NCI-H460 (cell line): Measurements from ENCODE around the gene RAD51B. TPM values are rescaled to one million over a fixed set of nuclear protein-coding genes. Genes with fewer than 3 reads are reported as not detected.

Experiments used
- DNase-seq: peaks from one replicate; pipeline ENCODE4 v3.0.0-alpha.2; 2016; ENCODE audit warnings: low read depth; ENCODE audit errors: extremely low read depth
- total RNA-seq: library from RNA; depleted of rRNA; stranded (reverse); fragments of >200 nt; shearing (Covaris generic); gene quantifications from 2 replicates; pipeline ENCODE4 v1.2.3, GENCODE V29; 2014

The RAD51B gene
- total RNA-seq, 1 experiment from 2014 or later, result 13.4 TPM

DNA sequence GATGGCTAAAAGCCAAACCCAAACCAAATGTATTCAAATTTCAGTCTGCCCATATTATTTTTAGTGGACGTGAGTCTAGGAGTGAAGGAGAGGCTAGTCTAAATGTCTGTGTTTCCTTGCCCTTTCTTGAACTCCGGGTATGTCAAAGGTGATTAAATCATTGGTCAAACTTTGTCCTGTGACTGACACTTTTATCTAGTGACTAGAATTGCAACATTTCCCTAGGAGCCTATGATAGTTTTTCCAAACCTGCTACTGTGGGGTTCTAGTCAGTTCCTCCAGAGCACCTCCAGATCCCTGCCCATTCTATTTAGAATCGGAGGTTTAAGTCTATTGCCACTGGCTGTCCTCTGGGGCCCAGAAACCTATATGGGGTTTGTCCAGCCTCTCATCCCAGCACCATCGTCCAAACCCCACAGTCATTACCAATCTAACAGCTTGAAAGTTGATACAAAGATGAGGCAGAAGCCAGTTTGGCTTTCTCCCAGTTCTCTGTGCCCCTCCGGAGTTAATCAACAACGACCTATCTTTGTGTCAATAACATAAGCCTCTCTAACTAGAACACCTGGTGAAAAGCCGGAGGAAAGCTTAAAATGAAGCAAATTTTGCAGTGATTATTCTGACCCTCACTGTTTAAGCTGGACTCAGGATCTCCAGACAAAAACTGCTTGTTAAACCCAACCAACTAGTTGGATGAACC is 666.6 kb downstream of the RAD51B start:
- no peak for DNase-seq

DNA sequence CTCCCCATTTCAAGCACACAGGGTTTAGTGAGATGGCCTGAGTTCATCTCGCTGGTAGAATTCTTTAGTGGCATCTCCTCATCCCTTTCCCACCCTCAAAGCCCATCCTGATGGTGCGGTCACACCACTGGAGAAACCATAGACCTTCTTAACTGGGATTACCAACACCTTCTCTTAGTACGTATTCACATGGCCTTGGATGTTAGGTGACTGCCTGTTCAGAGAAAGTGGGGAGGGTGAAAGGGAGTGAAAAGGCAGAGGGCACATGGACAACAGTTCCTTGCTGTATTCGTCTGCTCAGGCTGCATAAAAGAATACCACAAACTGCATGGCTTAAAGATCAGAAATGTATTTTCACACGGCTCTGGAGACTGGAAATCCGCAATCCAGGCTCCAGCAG is 667.2 kb downstream of the RAD51B start:
- DNase-seq, result no peak

DNA sequence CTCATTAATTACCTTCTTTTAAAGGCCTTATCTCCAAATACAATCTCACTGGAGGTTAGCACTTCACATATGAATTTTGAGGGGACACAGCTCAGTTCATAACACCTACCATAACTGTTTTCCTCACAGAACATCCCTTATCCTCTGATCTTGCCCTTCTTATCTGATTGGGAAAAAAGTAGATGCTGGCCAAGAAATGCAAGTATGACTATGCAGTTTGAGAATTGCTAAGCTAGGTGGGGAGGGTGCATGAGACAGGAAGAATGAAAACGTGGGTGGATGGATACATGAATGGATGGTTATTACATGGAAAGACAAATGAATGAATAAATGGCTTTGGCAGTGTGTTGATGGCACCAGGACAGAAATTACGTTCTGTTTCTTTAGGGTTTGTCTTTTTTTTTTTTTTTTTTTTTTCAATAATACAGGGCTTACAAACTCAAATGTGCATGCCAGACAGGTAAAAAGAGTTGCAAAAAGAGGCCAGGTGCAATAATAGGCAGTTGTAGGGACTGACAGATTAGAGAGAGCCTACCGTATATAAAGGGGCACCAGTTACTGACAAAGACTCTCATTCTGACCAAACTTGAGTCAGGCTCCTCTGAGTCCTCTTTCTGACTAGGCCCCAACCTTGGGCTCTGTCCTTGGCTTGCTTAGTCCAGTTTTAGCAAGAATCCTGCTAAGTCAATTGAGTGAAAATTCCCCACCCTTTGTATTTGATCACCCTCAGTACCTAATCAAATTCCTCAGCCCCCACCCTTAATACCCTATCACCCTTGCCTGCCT is 668.4 kb downstream of the RAD51B start:
- DNase-seq, result no peak

DNA sequence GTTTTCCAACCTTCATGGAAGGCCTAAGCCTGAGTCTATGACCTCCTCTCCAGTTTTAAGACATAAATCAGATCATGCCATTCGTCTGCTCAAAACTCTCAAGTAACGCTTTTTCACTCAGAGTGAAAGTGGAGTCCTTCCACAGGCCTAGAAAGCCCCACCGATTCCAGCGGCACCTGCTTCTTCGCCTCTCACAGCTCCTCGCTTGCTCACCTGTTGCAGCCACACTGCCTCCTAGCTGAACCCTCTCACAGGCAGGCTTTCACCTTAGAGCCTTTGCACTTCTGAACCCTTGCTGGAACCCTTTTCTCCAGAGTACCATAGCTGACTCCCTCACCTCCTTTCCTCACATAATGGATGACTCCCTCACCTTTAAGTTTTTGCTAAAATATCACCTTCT is 672.2 kb downstream of the RAD51B start:
- no peak for DNase-seq

DNA sequence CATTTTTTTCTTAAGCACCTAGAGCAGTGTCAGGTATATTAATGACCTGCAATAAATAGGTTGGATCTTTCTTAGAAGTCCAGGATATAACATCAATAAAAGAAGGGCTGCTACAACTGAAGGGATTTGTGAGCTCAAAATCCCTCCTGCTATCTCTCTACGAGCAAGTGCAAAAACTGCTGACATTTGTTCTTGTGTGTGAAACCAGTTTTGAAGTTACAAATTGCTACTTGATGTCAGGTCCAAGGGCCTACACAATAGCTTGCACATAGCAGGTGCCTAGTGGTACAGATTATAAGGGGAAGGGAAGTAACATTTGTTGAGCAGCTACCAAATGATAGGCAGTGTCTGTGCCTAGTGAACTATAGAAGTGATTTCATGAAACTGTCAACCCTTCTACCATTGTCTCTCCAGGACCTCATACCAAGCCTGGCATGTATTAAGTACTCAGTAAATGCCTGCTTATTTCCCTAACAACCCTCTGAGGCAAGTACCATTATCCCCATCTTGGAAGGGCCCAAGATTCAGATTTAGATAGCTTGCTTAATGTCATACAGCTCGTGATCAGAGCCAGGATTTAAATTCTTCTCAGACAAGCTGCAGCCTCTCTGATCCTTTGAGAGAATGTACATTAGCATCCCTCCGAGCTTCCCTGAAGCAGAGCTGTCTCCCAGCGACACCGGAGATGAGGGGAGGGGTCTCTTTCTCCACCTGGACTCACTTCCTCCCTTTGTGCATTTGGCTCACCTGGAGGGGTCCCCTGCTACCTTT is 673.0 kb downstream of the RAD51B start:
- DNase-seq, result no peak

DNA sequence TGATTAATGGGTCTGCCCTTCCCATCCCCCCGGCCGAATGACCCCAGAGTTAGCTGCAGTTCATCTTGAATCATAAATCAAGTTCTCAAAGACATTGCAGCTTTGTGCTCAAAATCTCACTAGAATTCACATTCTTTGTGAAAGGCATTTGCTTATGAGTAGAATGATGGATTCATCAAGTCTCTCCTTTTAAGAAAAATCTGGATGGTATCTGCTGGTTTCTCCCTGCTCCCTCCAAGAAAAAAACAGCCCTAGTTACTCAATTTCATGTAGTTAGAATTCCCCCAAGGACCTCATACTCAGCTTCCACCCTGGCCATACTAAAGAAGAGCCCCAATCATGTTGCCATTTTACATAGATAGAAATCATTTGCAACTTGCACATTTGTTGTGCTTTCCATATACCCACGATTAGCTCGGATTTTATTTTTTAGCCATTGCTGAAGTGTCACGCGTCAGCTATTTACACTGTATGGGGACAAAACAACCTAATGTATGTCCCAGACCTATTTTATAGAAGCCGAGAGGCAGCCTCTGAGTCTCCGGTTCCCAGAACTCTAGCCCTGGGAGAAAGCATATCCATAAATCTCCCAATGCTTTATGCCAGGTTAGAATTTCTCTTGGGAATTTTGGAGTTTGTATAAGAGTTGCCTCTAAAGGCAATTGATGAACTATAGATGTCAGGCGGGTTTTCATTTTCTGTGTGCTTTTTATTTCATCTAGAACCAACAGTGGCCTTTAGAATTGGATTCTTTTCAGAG is 673.8 kb downstream of the RAD51B start:
- no peak for DNase-seq

DNA sequence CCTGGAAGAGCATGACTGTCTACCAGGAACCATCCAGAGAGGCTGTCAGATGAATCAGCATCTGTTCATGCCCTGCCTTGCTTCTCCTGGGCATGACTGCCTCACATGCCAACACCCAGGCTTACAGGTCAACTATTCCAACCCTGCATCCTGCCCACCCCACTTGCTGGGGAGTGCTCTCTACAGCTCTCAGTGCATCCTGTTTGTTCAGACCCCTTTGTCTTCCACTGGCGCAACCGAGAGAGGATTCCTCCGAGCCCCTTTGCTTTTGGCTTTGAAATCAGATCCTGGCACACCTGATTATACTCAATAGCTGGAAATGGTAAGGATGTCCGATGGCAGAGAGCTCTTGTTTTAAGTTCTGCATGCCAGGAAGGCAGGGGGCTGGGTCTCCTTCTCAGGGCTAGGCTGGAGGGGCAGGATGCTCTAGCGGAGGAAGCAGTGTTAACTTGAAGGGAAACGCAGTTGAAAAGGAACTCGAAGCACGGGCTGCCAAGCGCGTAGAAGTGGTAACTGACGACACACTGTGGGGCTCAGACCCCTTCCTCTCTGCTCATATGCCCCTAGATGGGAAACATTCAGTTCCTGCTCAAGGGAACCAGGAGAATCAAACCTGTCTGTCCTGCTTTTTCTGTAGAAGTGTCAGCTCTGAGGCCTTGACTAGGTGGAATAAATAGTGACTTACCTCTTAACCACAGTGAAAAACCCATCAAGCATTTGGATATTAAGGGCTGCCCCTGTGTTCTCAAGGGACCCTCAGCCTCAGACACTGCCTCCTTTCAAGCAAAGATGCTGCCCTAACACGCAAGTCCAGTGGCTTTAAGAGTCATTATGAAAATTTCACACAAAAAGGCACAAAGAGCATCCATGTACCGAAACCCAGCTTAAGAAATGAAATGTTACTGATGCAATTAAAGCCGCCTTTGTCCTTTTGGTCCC is 675.8 kb downstream of the RAD51B start:
- no peak for DNase-seq

DNA sequence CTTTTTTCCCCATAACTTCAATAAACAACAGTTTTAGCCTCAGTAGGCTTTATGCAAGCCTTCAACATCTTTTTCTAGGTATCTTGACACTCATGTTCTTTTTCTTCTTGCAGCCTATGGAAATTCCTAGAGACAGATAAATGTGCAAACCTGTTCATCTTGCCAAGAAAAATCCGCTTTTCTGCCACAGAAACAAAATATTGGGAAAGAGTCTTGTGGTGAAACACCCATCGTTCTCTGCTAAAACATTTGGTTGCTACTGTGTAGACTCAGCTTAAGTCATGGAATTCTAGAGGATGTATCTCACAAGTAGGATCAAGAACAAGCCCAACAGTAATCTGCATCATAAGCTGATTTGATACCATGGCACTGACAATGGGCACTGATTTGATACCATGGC is 677.4 kb downstream of the RAD51B start:
- no peak for DNase-seq

DNA sequence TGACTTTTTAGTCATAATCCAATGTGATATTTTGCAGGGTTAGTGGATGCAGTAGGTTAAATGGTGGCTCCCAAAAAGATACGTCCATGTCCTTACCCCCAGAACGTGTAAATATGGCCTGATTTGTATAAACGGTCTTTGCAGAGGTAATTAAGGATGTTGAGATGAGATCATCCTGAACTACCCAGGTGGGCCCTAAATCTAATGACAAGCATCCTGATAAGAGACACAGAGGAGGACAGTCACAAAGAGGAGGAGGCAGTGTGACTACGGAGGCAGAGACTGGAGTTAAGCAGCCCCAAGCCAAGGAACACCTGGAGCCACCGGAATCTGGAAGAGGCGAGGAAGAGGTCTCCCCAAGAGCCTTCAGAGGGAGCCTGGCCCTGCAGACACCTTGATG is 679.9 kb downstream of the RAD51B start:
- no peak for DNase-seq

DNA sequence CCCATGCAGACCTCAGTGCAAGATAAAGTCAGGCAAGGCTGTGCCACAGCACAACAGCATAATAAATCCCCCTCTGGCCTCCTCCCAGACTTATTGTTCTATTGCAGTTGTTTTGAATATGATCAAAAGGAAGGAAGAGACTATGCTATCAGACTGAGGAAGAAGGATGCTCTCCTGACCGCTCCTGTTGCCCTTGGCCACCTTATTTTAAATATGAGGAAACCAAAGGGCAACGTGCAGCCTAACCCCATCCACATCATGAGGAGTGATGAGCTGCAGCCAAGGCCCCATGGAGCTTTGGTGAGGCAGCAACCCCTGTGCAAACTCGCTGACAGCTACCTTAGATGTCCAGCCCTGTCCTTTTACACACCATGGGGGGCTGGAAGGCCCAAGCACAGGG is 681.6 kb downstream of the RAD51B start:
- DNase-seq, result no peak

DNA sequence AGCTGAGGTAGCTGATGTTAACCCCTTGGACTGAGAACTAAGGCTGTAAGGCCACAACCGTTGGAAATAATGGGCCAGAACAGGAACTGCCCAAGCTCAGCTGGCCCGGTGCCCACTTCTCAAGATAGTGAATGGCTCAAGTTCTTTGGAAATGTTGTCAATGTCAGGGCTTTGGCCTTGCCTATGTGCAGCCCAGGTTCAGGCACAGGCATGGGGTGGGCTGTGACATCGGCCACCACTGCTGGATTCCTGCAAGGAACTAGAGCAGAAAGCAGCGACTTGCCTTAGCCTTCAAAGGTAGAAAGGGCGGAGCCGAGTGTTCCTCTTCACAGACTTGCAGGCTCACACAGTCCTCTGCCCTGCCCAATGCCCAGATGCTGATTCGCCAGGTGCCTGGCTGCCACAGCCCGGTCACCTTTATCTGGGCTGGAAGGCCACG is 682.1 kb downstream of the RAD51B start:
- no peak for DNase-seq

DNA sequence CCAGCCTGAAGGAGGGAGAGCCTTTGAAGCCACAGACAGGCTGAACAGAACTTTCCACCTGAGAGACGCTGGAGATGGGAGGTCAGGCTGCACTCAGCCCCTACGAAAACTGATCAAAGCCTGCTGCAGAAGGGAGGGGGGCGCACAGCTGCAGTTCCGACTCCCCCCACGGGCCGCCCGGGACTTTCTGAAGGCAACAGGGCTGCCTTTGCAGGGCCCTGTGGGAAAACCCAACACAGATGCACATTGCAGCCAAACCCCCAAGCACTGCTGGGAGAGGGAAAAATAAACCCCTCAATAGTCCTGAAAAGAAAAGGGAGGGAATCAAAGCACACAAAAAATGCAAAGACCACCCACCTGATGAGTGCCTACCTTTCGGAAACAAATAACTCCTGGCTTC is 682.7 kb downstream of the RAD51B start:
- no peak for DNase-seq

DNA sequence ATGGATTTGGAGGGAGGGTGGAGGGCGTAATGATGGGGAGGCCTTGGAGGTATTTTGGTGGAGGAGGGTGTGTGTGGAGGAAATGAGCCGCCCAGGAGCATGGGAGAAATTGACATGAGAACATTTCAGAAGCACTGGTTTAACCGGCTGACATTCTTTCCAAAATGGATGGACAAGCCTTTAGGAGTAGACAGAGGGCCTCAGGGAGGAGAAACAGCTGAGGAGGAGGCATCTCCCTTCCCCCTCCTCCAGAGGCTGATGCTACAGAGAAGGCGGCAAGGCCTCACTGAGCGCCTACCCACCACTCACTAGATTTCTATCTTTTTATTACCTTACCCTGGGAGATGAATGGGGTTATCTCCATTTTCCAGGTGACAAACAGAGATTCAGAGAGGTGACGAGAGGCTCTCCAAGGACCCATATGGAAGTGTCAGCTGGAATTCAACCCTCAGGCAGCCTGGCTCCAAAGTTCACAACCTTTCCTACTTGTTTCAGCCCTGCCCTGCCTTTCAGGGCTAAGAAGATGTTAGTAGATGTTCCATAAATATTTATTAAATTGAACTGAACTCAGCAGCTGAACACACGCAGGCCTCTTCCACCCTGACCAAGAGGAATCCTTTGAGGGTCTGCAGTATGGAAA is 683.7 kb downstream of the RAD51B start:
- no peak for DNase-seq

DNA sequence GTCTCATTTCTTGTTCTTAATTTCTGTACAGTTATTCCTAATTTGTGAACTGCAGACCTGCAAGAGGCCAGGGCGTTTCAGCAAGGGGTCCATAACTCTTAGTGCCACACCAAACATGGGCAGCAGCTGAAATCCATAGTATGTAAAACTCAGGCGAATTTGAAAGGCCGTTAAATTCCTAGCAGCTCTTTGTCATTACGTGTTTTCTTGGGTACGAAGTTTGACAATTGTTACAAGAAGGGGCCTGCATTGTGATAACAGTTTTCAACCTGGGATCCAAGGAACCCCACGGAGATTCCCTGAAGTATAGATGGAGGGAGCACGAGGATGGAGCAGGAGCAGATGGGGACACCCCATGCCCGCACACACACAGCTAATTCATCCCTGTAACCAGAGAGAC is 685.3 kb downstream of the RAD51B start:
- no peak for DNase-seq

DNA sequence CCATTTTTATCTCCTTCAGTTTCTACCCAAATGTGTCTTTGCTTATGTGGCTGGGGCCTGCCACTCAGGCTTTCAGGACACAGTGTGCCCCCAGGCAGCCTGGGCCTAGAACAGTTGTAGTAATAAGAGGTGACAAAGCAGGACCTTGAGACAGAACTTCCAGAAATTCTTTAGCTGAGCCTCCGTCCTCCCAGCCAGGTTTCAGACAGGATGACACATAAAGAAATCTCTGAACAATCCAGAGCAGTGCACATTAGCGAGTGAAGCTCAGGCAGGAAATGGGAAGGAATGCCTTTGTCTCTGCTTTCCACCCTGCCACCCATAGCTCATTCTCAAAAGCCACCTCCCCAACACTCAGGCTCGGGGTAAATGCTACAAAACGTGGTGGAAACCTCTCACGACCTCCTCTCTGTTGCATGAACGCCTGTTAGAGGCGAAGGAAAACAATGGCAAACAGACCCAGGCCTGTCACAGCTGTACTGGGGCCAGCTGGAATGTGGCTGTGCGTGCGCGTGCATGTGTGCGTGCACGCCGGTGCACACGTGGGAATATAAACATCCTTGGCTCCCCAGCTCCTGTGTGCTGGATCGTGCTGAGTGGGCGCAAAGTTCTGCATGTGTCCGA is 686.6 kb downstream of the RAD51B start:
- DNase-seq, result no peak

DNA sequence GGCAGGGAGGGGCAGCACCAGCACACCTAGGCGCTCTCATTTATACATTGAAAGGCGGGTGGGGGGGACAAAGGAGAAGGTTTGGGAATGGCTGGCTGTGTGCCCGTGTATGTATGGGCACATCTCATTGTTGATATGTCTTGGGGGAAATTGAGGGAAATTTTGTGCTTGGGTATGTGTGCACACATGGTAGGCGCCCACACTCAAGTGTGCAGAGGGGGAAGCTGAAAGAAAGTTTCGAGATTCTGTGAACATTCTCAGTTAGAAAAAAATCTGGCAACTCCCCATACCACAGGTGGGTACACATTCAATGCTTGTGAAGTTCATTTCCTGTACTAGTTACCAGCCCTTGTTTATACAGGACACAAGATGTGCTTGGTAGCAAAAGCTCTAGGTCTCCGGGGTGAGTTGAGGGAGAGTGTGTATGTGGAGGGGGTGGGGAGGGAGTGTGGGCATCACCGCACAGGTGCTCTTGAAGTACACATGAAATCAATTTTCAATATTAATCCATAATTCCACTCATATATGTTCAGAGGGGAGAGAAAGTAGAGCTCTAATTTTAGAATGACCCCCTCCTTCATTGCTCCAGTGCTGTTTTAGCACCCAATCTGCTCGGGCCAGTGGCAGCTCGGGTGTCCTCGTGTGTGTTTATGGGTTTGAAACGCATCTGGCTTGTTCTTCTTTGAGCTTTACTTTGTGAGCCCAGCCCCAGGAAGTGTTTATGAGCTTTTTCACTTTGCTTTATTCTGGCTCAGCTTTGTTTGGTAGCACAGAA is 687.3 kb downstream of the RAD51B start:
- DNase-seq, result no peak

DNA sequence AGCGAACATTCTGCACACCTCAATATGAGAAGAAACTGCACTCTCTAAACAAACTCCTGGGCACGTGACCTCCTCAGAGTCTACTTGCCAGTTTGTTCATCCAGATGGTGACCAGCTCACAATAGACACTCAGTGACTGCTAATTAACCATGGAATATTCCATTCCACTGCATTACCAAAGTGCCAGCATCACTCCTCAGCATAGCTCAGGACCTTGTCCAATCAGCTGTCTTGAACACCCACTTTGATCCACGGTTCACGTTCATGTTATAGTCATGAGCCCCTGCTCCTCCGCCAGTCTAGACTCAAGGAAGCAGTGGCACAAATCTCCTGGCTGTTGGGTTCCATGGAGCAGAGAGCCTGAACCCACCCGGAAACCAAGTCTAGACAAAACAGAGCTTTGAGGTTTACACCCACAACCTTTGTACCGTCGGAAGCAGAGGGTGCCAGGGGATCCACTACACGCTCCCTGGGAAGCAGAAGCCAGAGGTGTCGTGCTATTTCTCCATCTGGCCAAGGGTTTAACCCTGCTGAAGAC is 688.0 kb downstream of the RAD51B start:
- DNase-seq, result no peak

DNA sequence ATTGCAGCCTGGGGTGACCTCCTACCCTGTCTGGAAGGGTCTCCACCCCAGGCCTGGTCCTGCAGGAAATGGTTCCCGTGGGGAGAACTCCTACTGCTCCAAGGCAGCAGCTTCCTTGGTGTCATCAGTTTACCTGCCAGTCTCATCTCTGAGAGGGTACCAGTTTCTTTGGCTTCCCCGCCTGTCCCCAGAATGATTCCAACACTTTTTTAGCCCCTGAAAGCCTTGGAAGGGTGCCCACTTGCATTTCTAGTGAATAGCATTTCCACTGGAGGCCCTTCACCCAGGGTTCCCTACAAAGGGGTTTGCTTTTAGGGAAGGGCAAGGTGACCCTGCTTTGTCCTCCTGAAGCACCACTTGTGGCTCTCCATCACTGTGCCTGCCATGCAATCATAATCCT is 689.0 kb downstream of the RAD51B start:
- DNase-seq, result no peak
